IPS DF 6.9 (cell line): Measurements from ENCODE around the gene CKS1B.
A peak's percentile ranks its signal among the peaks of the same experiment; 100 is the strongest.

Source experiments
- DNase-seq: peaks from one replicate; pipeline ENCODE4 v3.0.0-alpha.2; 2013; ENCODE audit warnings: low read depth, low spot score
- H3K27ac ChIP-seq: one replicate; pipeline ENCODE4 v1.5.1; 2013; ENCODE audit warnings: low read length, control low read depth
- H3K27me3 ChIP-seq: 2 replicates; pipeline ENCODE4 v1.6.1; 2013; ENCODE audit warnings: mild to moderate bottlenecking, low read length; ENCODE audit not compliant: control insufficient read depth, insufficient read depth
- H3K36me3 ChIP-seq: 2 replicates; pipeline ENCODE4 v1.6.1; 2013; ENCODE audit warnings: low read length; ENCODE audit not compliant: control insufficient read depth, insufficient read depth
- H3K4me1 ChIP-seq: 2 replicates; pipeline ENCODE4 v1.6.1; 2013; ENCODE audit warnings: low read length; ENCODE audit not compliant: control insufficient read depth, insufficient read depth
- H3K4me3 ChIP-seq: 2 replicates; pipeline ENCODE4 v1.5.1; 2013; ENCODE audit warnings: mild to moderate bottlenecking, low read length
- H3K9me3 ChIP-seq: 2 replicates; pipeline ENCODE4 v1.6.1; 2013; ENCODE audit warnings: low read length, inconsistent platforms; ENCODE audit not compliant: control insufficient read depth, insufficient read depth
- WGBS: extraction: QIAGEN DNeasy Blood & Tissue Kit; methylation state at CpG from one replicate; pipeline ENCODE4 v1.1.7; 2013; ENCODE audit warnings: mixed read lengths, missing lambda C conversion rate; ENCODE audit not compliant: insufficient read length, insufficient coverage; 5-methylcytosine and 5-hydroxymethylcytosine counted together

CKS1B gene

GRCh38 chr1:154958681-154959425 lies 15.6 kb upstream of the CKS1B start:
- Histone ChIP-seq H3K27ac (no peak overlapping the region), H3K4me3 (no peak overlapping the region), H3K9me3 (no peaks in the 10 kb centered on the region), H3K27me3 (no peaks in the 10 kb centered on the region), H3K36me3 (peaks cover 12% of the 10 kb centered on the region; the same call in 1 of the 2 replicates), H3K4me1 (peaks cover 7% of the 10 kb centered on the region)
- DNase-seq, result no peak
- no CpG with 5 or more reads among the region's 16 CpGs for WGBS

- no CpG with 5 or more reads among the region's 7 CpGs for WGBS
- Histone ChIP-seq H3K36me3 (peaks cover 12% of the 10 kb centered on the region; the same call in 1 of the 2 replicates), H3K27me3 (no peaks in the 10 kb centered on the region), H3K27ac (no peak overlapping the region), H3K4me3 (no peak overlapping the region), H3K4me1 (peaks cover 7% of the 10 kb centered on the region), H3K9me3 (no peaks in the 10 kb centered on the region)
- DNase-seq, result no peak
Measured at GRCh38 chr1:154959426-154959780, 15.1 kb upstream of the CKS1B start.

DNA sequence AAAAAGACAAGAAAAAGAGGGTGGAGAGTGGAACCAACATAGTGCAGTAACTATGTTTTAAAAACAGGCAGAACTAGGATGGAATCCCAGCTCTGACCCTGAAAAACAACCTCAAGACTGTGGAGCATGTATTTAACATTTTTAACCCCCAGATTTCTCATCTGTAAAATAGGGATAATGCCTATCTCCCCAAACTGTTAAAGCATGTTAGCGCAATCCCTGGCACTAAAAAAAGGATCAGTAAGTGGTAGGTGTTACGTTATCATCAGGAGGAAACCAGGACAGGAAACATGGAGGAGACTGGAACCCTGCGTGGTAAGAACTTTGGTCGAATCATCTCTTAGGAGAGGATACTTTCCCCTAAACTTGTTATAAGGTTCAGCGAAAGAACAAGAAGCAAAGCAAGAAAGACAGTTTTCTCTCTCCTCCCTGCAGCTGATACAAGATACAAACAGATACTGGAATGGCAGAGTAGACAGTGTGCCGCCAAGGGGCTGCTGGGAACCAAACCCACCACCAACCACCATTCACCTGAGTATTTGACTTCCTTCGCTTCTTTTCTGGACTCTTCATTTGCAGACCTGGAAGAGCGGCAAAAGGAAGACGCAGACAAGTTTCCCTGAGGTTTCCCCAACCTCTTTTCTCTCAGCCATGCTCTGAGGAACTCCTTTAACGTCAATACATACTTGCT lies 13.9 kb upstream of the CKS1B start:
- H3K27me3 ChIP-seq, result no peaks in the 10 kb centered on the region
- peaks cover 17% of the 10 kb centered on the region for H3K36me3 ChIP-seq
- H3K27ac ChIP-seq, result no peak overlapping the region
- H3K9me3 ChIP-seq, result no peaks in the 10 kb centered on the region
- peaks cover 3% of the 10 kb centered on the region; the same call in 1 of the 2 replicates for H3K4me1 ChIP-seq
- DNase-seq, result no peak
- WGBS, result no CpG with 5 or more reads among the region's 10 CpGs
- peak overlapping the region; percentile 81; the same call in 1 of the 2 replicates for H3K4me3 ChIP-seq

- Histone ChIP-seq H3K36me3 (peaks cover 19% of the 10 kb centered on the region), H3K9me3 (no peaks in the 10 kb centered on the region), H3K27me3 (no peaks in the 10 kb centered on the region), H3K4me3 (peak within 1 kb of the TSS; percentile 81), H3K27ac (no peak within 1 kb of the TSS), H3K4me1 (peaks cover 3% of the 10 kb centered on the region; the same call in 1 of the 2 replicates)
- no CpG with 5 or more reads among the region's 93 CpGs for WGBS
- no peak for DNase-seq
Measured at GRCh38 chr1:154961207-154962155, 13.0 kb upstream of the CKS1B start, which contains the start of gene PYGO2. TSS of gene PYGO2 (minus strand) at chr1:154961782. CDS start at chr1:154961576, 206 bp downstream.

- Histone ChIP-seq H3K27me3 (no peaks in the 10 kb centered on the region), H3K4me1 (no peaks in the 10 kb centered on the region; the same call in 1 of the 2 replicates), H3K9me3 (no peaks in the 10 kb centered on the region), H3K27ac (no peak overlapping the region), H3K36me3 (peaks cover 19% of the 10 kb centered on the region), H3K4me3 (peak overlapping the region; percentile 81; the same call in 1 of the 2 replicates)
- no peak for DNase-seq
- WGBS, result no CpG with 5 or more reads among the region's 25 CpGs
Measured at GRCh38 chr1:154962156-154962749, 12.2 kb upstream of the CKS1B start.

GRCh38 chr1:154962795-154963330 lies 11.6 kb upstream of the CKS1B start:
- no peak overlapping the region for H3K4me3 ChIP-seq
- H3K36me3 ChIP-seq, result peaks cover 24% of the 10 kb centered on the region
- no peaks in the 10 kb centered on the region for H3K27me3 ChIP-seq
- no peak for DNase-seq
- WGBS, result no CpG with 5 or more reads among the region's 6 CpGs
- H3K4me1 ChIP-seq, result no peaks in the 10 kb centered on the region; the same call in 1 of the 2 replicates
- H3K27ac ChIP-seq, result no peak overlapping the region
- H3K9me3 ChIP-seq, result no peaks in the 10 kb centered on the region

GRCh38 chr1:154963643-154964042 lies 10.8 kb upstream of the CKS1B start:
- Histone ChIP-seq H3K27ac (no peak overlapping the region), H3K9me3 (no peaks in the 10 kb centered on the region), H3K4me1 (peaks cover 1% of the 10 kb centered on the region; the same call in 1 of the 2 replicates), H3K4me3 (no peak overlapping the region), H3K36me3 (peaks cover 24% of the 10 kb centered on the region), H3K27me3 (no peaks in the 10 kb centered on the region)
- no CpG with 5 or more reads among the region's 8 CpGs for WGBS
- DNase-seq, result no peak

GRCh38 chr1:154964359-154964758 lies 10.1 kb upstream of the CKS1B start:
- no peak for DNase-seq
- H3K9me3 ChIP-seq, result no peaks in the 10 kb centered on the region
- peaks cover 2% of the 10 kb centered on the region; the same call in 1 of the 2 replicates for H3K4me1 ChIP-seq
- H3K27me3 ChIP-seq, result no peaks in the 10 kb centered on the region
- WGBS, result no CpG with 5 or more reads among the region's 6 CpGs
- no peak overlapping the region for H3K27ac ChIP-seq
- H3K4me3 ChIP-seq, result no peak overlapping the region
- H3K36me3 ChIP-seq, result peaks cover 20% of the 10 kb centered on the region

- H3K27ac ChIP-seq, result no peak overlapping the region
- H3K27me3 ChIP-seq, result no peaks in the 10 kb centered on the region
- H3K4me3 ChIP-seq, result no peak overlapping the region
- WGBS, result no CpG with 5 or more reads among the region's 7 CpGs
- peaks cover 18% of the 10 kb centered on the region for H3K36me3 ChIP-seq
- peaks cover 2% of the 10 kb centered on the region; the same call in 1 of the 2 replicates for H3K4me1 ChIP-seq
- no peaks in the 10 kb centered on the region for H3K9me3 ChIP-seq
- no peak for DNase-seq
Measured at GRCh38 chr1:154966111-154966510, 8.4 kb upstream of the CKS1B start.
